Dermis microvascular lymphatic vessel endothelial cell (primary cell): ENCODE results near the gene ATAD3B. TPM values are rescaled to one million over a fixed set of nuclear protein-coding genes. Genes with fewer than 3 reads are reported as not detected.

Experiments used
- total RNA-seq: library from RNA; depleted of rRNA; stranded (reverse); fragments of >200 nt; gene quantifications from 2 replicates; pipeline ENCODE4 v1.2.1, GENCODE V29; 2014

The ATAD3B gene
- total RNA-seq, 1 donor from 2014 or later, result 16.6 TPM

Other genes with a start within 250 kb of the ATAD3B start
- 70.0 and 104 TPM in 2 replicates for gene SDF4, start 239.8 kb upstream of the ATAD3B start, total RNA-seq
- gene B3GALT6, start 239.5 kb upstream of the ATAD3B start, total RNA-seq, result 16.8 and 32.7 TPM in 2 replicates
- gene C1QTNF12, start 225.0 kb upstream of the ATAD3B start, total RNA-seq, result 0.25 and 0.51 TPM in 2 replicates
- 30.0 and 42.0 TPM in 2 replicates for gene UBE2J2, start 197.9 kb upstream of the ATAD3B start, total RNA-seq
- gene SCNN1D, start 191.3 kb upstream of the ATAD3B start, total RNA-seq, result 0.13 and 0.38 TPM in 2 replicates
- gene ACAP3, start 163.8 kb upstream of the ATAD3B start, total RNA-seq, result 11.8 and 19.5 TPM in 2 replicates
- 9.8 and 13.5 TPM in 2 replicates for gene PUSL1, start 163.2 kb upstream of the ATAD3B start, total RNA-seq
- 49.6 and 71.7 TPM in 2 replicates for gene INTS11, start 147.1 kb upstream of the ATAD3B start, total RNA-seq
- gene CPTP, start 147.0 kb upstream of the ATAD3B start, total RNA-seq, result 10.8 and 22.3 TPM in 2 replicates
- gene TAS1R3, start 140.5 kb upstream of the ATAD3B start, total RNA-seq, result under 0.01 and 0.25 TPM in 2 replicates
- 32.6 and 37.2 TPM in 2 replicates for gene DVL1, start 122.3 kb upstream of the ATAD3B start, total RNA-seq
- gene MXRA8, start 113.2 kb upstream of the ATAD3B start, total RNA-seq, result 0.25 TPM in 1 of 2 replicates, not detected in the other
- 75.2 and 83.3 TPM in 2 replicates for gene AURKAIP1, start 96.6 kb upstream of the ATAD3B start, total RNA-seq
- 44.2 and 73.3 TPM in 2 replicates for gene CCNL2, start 72.4 kb upstream of the ATAD3B start, total RNA-seq
- gene MRPL20, start 64.5 kb upstream of the ATAD3B start, total RNA-seq, result 88.1 and 95.9 TPM in 2 replicates
- gene ANKRD65, start 50.5 kb upstream of the ATAD3B start, total RNA-seq, result 0.25 and 0.26 TPM in 2 replicates
- gene VWA1, start 36.1 kb upstream of the ATAD3B start, total RNA-seq, result 6.9 and 7.7 TPM in 2 replicates
- 0.39 and 0.89 TPM in 2 replicates for gene ATAD3C, start 22.1 kb upstream of the ATAD3B start, total RNA-seq
- 25.0 and 27.4 TPM in 2 replicates for gene ATAD3A, start 40.4 kb downstream of the ATAD3B start, total RNA-seq
- gene TMEM240, start 68.9 kb downstream of the ATAD3B start, total RNA-seq, result 1.0 and 1.4 TPM in 2 replicates
- gene SSU72, start 103.1 kb downstream of the ATAD3B start, total RNA-seq, result 48.9 and 65.9 TPM in 2 replicates
- gene FNDC10, start 128.4 kb downstream of the ATAD3B start, total RNA-seq, result 0.39 and 1.3 TPM in 2 replicates
- gene MIB2, start 143.7 kb downstream of the ATAD3B start, total RNA-seq, result 21.4 and 40.1 TPM in 2 replicates
- gene MMP23B, start 160.4 kb downstream of the ATAD3B start, total RNA-seq, result 0.25 TPM in 1 of 2 replicates, not detected in the other
- gene CDK11B, start 187.2 kb downstream of the ATAD3B start, total RNA-seq, result 5.6 and 7.5 TPM in 2 replicates
- gene SLC35E2B, start 221.0 kb downstream of the ATAD3B start, total RNA-seq, result 15.7 and 32.0 TPM in 2 replicates